Brain microvascular endothelial cell (primary cell): Measurements from ENCODE around the gene TMEM132A.

ENCODE experiments used
- DNase-seq: peaks from one replicate; pipeline ENCODE4 v3.0.0-alpha.2; 2020
- H3K27ac ChIP-seq: fragments of 250-450 bp; sonication (Bioruptor Pico); 2 replicates; pipeline ENCODE4 v1.5.1; 2020; ENCODE audit warnings: mild to moderate bottlenecking, moderate library complexity
- H3K27me3 ChIP-seq: fragments of 250-450 bp; sonication (Bioruptor Pico); replicated peaks from 2 replicates; pipeline ENCODE4 v1.5.1; 2020; ENCODE audit warnings: mild to moderate bottlenecking
- H3K36me3 ChIP-seq: fragments of 250-450 bp; sonication (Bioruptor Pico); replicated peaks from 2 replicates; pipeline ENCODE4 v1.5.1; 2020; ENCODE audit warnings: mild to moderate bottlenecking
- H3K4me3 ChIP-seq: 2 replicates; pipeline ENCODE4 v1.5.1; 2011; ENCODE audit warnings: low read depth, mild to moderate bottlenecking, control low read depth, low read length, moderate library complexity
- CTCF ChIP-seq: IDR thresholded peaks from 2 replicates; pipeline ENCODE4 v1.5.1; 2011; ENCODE audit warnings: low read depth, mild to moderate bottlenecking, moderate library complexity, low read length, control low read depth, inconsistent platforms; ENCODE audit errors: missing control alignments
- in situ Hi-C: cut with HindIII; loops from 2 replicates; pipeline ENCODE4 v1.10.0; 2017; ENCODE audit warnings: low sequenced_read_pairs, low pct_ligation_motif_present

TMEM132A gene

DNA sequence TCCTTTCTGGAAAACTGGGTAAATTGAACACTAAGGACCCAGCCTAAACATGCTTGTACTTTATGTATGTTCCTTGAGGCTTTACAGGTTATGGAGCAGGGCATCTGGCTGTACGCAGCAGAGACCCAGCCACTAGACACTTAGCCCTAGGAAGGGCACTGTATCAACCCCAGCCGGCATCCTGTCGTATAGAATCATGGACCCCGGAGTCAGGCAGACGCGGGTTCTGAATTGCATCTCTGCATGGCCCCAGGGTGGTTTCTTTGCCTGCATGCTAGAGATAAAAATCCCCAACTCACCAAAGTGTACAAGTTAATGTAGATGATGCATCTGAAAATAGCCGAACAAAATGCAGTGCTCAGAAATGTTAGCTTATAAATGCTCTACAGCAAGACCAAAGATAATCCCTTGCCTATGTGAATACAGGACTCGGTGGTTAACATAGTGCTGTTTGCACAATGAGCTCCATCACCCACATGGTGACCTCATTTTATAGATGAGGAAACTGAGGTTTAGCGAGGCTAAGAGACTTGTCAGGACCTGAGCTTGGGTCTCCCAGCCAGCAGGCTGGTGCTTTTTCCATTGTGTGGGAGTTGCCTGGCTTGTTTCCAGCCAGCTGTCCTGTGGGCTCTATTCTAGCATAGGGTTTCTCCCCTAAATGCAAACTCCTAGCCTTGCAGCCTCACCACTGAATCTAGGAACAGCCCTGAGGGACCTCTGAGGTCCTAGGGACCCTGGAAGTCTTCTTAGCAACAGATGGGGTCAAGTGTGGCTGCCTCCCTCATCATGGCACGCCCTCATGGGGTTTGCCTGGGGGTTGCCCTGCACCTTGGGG is 54.5 kb downstream of the TMEM132A start:
- no peak for DNase-seq
- Histone ChIP-seq H3K27ac (no peak overlapping the region), H3K27me3 (no peaks in the 10 kb centered on the region), H3K4me3 (no peak overlapping the region), H3K36me3 (no peaks in the 10 kb centered on the region)
- TF ChIP-seq CTCF, result no peak
- in situ Hi-C loops, result no loop called here

DNA sequence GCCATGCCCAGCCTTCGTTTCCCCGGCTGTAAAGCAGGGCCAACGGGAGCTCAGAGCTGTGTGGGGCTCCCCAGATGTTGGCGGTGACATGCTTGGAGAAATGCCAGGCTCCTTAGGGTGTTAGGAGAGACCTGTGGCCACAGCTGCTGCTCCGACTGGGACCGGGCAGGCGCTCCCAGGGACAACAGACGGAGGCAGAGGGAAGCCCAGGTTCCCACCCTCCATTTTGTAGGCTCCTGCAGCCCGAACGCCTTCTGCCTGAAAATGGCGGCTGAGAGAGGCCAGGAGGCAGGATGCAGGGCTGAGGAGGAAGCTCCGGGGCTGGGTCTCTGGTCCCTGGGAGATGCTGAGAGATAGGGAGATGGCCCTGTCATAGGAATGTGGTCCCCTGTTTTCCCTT is 57.3 kb downstream of the TMEM132A start:
- no peak for DNase-seq
- no peak for TF ChIP-seq CTCF
- H3K4me3 ChIP-seq, result no peak overlapping the region
- in situ Hi-C loops, result no loop called here
- H3K27me3 ChIP-seq, result no peaks in the 10 kb centered on the region
- no peaks in the 10 kb centered on the region for H3K36me3 ChIP-seq
- no peak overlapping the region for H3K27ac ChIP-seq

GRCh38 chr11:60982184-60982583 is 57.9 kb downstream of the TMEM132A start:
- Histone ChIP-seq H3K27ac (no peak overlapping the region), H3K27me3 (no peaks in the 10 kb centered on the region), H3K4me3 (no peak overlapping the region), H3K36me3 (no peaks in the 10 kb centered on the region)
- no peak for TF ChIP-seq CTCF
- DNase-seq, result no peak
- in situ Hi-C loops, result no loop called here

DNA sequence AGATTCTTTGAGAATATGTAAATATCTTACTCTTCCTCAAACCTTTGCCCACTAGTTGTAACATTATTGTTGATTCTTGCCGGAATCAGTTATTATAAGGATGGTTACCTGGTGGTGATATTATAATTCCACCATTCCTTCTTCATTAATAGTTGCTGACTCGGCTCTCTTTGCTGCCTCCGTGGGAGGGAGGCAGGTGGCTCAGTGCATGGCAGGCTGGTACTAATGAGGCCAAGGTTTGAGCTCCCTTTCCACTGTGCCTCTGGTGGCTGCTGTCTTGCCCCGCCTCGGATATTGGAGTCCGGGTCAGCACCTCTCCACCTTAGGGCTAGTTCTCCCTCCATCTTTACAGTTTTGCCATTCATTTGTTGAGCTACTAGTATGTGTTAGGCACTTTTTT is 59.9 kb downstream of the TMEM132A start:
- DNase-seq, result no peak
- Histone ChIP-seq H3K4me3 (no peak overlapping the region), H3K27ac (no peak overlapping the region), H3K27me3 (peaks cover 6% of the 10 kb centered on the region), H3K36me3 (no peaks in the 10 kb centered on the region)
- TF ChIP-seq CTCF, result no peak
- in situ Hi-C loops, result no loop called here

GRCh38 chr11:60984636-60985035 is 60.4 kb downstream of the TMEM132A start:
- no peak for TF ChIP-seq CTCF
- no peak for DNase-seq
- Histone ChIP-seq H3K27ac (no peak overlapping the region), H3K27me3 (peaks cover 9% of the 10 kb centered on the region), H3K36me3 (no peaks in the 10 kb centered on the region), H3K4me3 (no peak overlapping the region)
- in situ Hi-C loops, result no loop called here

DNA sequence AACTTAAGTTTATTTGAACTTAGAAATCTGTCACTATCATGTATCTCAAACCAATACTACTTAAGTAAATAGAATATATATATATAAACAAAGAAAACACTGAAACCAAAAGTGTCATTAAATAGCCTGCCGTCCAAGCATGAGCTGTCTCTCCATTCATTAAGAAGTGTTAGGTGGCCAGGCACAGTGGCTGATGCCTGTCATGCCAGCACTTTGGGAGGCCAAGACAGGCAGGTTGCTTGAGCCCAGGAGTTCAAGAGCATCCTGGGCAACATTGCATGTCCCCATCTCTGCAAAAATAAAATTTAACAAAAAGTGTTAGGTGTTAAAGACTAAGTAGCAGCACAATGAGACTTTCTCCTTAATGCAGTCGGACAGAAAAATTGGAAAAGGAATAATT is 61.2 kb downstream of the TMEM132A start:
- H3K36me3 ChIP-seq, result no peaks in the 10 kb centered on the region
- DNase-seq, result no peak
- TF ChIP-seq CTCF, result no peak
- H3K27me3 ChIP-seq, result peaks cover 9% of the 10 kb centered on the region
- H3K4me3 ChIP-seq, result no peak overlapping the region
- no peak overlapping the region for H3K27ac ChIP-seq
- in situ Hi-C loops, result no loop called here
